Mammary epithelial cell (primary cell): ENCODE results near the gene UGGT2.
"Not testable (repeated sequence)": the region's sequence is repeated elsewhere in the genome, so short reads cannot be mapped to it uniquely, and the experiment has no call there.

Experiments used
- EZH2 ChIP-seq: IDR thresholded peaks from 2 replicates; pipeline ENCODE4 v1.6.1; 2012; ENCODE audit warnings: low read length, inconsistent platforms, borderline replicate concordance
- TF ChIP-seq, protein P1 (sequence below), 2 donors: IDR thresholded peaks in 1 of 2; conservative IDR thresholded peaks in 1 of 2; 2 replicates each; pipeline ENCODE4 v1.5.1; 2011 to 2012; ENCODE audit warnings: inconsistent platforms in 2 of 2, low read length in 2 of 2, mild to moderate bottlenecking in 2 of 2, control low read depth in 1 of 2, low read depth in 1 of 2; ENCODE audit not compliant: insufficient read depth in 1 of 2; ENCODE audit errors: extremely low read depth in 1 of 2

DNA sequence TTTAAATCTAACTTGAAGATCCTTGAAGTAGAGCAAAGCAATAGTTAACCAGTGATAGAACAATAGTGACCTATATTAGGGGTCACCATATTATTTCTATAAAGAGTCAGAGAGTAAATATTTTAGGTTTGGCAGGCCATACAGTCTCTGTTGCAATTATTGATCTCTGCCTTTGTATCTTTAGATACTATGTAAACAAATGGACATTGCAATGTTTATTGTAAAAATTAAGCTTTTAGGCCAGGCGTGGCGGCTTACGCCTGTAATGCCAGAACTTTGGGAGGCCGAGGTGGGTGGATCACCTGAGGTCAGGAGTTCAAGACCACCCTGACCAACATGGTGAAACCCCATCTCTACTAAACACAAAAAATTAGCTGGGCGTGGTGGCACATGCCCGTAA, 80.5 kb downstream of the UGGT2 start:
- TF ChIP-seq, protein P1, sequence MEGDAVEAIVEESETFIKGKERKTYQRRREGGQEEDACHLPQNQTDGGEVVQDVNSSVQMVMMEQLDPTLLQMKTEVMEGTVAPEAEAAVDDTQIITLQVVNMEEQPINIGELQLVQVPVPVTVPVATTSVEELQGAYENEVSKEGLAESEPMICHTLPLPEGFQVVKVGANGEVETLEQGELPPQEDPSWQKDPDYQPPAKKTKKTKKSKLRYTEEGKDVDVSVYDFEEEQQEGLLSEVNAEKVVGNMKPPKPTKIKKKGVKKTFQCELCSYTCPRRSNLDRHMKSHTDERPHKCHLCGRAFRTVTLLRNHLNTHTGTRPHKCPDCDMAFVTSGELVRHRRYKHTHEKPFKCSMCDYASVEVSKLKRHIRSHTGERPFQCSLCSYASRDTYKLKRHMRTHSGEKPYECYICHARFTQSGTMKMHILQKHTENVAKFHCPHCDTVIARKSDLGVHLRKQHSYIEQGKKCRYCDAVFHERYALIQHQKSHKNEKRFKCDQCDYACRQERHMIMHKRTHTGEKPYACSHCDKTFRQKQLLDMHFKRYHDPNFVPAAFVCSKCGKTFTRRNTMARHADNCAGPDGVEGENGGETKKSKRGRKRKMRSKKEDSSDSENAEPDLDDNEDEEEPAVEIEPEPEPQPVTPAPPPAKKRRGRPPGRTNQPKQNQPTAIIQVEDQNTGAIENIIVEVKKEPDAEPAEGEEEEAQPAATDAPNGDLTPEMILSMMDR (conservative IDR thresholded peaks at IDR 0.05 in 1 of 2, IDR thresholded peaks at IDR 0.05 in 1 of 2; ENCODE audit: extremely low read depth in 1 of 2, insufficient read depth in 1 of 2, low read depth in 1 of 2, low read length in 2 of 2): not testable (repeated sequence)
- not testable (repeated sequence) for TF ChIP-seq EZH2
